Adipose tissue (tissue), 3 donors: ENCODE data around the gene CD226. TPM values are rescaled to one million over a fixed set of nuclear protein-coding genes. Genes with fewer than 3 reads are reported as not detected.
"Not testable (repeated sequence)": the region's sequence is repeated elsewhere in the genome, so short reads cannot be mapped to it uniquely, and the experiment has no call there.

Source experiments
- H3K27ac ChIP-seq: one replicate; pipeline ENCODE4 v1.5.1; 2013; ENCODE audit warnings: low read depth, low read length
- WGBS, 3 donors: extraction: QIAGEN DNeasy Blood & Tissue Kit; methylation state at CpG; one replicate each; pipeline ENCODE4 v1.1.7; 2013; 5-methylcytosine and 5-hydroxymethylcytosine counted together
- polyA plus RNA-seq, 3 donors: library from polyadenylated mRNA; stranded (reverse); fragments of 200-250 nt; gene quantifications; one replicate each; pipeline ENCODE4 v1.2.3, GENCODE V29; 2013
- donor health status: healthy with polysubstance abuse.
- donor health status: Bipolar disorder and iron deficiency.
- donor health status: healthy.

CD226 gene
- polyA plus RNA-seq, 3 donors, result under 0.01 to 0.88 (median 0.28) TPM

- no peak overlapping the region for H3K27ac ChIP-seq
- 91 to 98% (median 97%) methylated on average over 3 of the region's 3 CpGs for WGBS, 3 donors
Observed at GRCh38 chr18:69961718-69962117, 14.0 kb upstream of the CD226 start.

DNA sequence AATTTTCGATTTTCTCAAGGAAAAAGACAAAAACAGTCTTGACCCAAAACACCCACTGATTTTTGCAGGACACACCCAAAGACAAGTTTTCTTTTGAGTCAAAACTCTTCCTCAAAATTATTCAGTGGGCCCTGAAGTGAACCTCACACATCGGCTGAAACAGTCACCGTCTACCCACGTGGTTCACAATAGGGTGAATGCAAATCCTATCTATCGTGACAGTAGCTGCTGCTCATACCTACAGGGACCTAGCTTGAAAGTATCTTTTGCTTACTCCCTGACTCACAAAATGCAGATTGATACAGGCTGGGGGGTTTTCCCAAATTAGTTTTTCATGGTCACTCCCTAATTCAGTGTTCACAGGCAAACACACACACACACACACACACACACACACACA is 10.7 kb upstream of the CD226 start:
- 88 to 90% (median 90%) methylated on average over 5 of the region's 5 CpGs for WGBS, 3 donors
- no peak overlapping the region for H3K27ac ChIP-seq

DNA sequence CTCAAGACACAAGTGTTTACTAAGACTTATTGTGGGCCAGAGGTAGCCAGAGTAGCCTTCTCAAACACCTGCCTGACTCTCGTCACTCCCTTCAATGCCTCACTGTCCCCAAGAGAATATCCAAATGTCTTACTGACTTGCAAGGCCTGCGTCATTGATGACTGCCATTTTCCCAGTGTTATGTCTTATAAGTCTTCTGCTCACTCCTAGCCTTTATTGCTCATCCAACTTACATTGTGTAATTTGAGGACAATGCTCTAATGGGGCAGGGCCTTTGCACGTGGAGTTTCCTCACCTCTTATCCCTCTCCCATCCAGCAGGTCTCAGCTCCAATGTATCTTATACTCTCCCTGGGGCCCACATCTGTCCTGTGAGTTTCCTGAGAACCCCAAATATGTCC is 10.1 kb upstream of the CD226 start:
- H3K27ac ChIP-seq, result no peak overlapping the region
- 88 to 96% (median 90%) methylated on average over 3 of the region's 3 CpGs for WGBS, 3 donors

DNA sequence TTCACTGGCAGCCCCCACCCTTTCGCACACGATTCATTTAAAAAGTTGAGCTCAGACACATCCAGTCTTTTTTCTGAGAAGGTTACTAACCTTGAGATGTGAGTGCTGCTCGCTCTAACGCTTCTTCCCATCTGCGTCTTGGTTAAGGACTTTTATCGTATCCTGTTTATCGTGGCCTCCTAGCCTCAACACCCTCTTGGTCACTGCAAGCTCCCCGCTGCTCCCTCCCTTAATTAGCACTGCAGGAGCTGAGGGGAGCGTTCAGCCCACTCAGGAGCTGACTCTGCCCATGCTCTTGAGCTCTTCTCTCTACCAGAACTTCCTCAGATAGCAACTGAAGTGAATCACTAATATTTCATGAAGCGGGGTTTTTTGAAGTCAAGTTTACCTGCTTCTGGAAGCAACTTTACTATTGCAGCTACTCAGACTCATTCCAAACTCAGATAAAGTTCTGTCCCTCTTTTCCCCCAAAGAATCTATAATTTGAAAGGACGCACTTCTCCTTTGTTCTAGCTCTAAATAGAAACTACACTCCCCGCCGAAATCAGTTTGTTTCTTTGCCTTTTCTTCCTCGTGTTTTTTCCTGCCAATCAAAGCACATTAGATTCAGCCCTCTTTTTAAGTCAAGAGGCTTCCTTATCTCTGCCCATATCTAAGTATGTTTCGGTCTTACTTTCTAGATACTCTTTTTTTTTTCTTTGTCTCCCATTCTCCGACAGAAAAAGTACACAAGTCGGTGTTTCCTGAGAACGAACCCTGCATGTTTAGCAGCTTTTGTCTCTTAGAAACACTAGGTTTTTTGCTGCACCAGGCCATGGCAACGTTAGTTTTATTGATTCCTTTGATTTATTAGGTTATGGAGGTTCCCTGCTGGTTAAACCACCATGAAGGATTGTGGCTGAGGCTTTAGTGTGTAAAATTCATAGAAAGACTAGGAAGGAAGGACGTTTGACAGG is 9.3 kb upstream of the CD226 start:
- H3K27ac ChIP-seq, result no peak overlapping the region
- WGBS, 3 donors, result 58 to 62% (median 59%) methylated on average over 20 of the region's 20 CpGs

GRCh38 chr18:69956057-69956456 is 8.4 kb upstream of the CD226 start:
- H3K27ac ChIP-seq, result no peak overlapping the region
- WGBS, 3 donors, result 79 to 84% (median 82%) methylated on average over 5 of the region's 5 CpGs

- WGBS, 3 donors, result 63 to 79% (median 66%) methylated on average over 5 of the region's 5 CpGs
- no peak overlapping the region for H3K27ac ChIP-seq
Observed at GRCh38 chr18:69954719-69955480, 7.2 kb upstream of the CD226 start.

- 95 to 99% (median 96%) methylated on average over 2 of the region's 2 CpGs for WGBS, 3 donors
- no peak overlapping the region for H3K27ac ChIP-seq
Observed at GRCh38 chr18:69953191-69953590, 5.5 kb upstream of the CD226 start.

DNA sequence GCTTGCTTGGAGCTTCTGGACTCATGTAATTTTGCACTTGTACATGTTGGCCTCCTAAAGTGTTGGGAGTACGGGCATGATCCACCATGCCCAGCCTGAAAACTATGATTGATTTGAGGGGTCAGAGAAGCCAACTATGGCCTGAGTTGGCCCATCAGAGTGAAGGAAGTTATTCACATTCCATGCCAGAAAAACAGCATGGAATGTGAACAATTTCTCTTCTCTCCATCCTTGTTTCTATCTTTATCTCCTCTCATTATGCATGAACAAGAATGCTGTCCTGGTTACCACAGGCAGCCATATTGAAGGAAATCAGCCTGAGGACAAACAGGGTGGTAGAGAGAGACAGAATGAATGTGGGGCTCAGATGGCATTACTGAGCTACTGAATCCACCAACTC is 3.5 kb upstream of the CD226 start:
- WGBS, 3 donors, result 59 to 82% (median 75%) methylated on average over 1 of the region's 1 CpG
- H3K27ac ChIP-seq, result no peak overlapping the region

DNA sequence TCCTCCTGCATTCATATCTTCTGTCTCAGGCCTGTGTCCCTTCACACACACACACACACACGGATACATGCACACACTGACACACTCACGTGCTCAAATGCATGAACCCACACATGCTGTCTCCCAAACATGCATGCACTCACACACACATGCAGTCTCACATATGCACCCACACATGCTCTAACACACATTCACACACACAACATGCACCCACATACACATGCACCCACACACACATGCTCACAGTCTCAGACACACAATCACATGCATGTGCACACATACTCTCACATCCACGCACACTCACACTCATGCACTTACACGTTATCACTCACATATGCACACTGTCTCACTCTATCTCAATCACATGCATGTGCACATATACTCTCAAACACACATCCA is 1.9 kb upstream of the CD226 start:
- WGBS, 3 donors, result 87 to 98% (median 92%) methylated on average over 4 of the region's 4 CpGs
- H3K27ac ChIP-seq, result no peak overlapping the region

GRCh38 chr18:69948919-69949537 is 1.4 kb upstream of the CD226 start:
- no peak overlapping the region for H3K27ac ChIP-seq

GRCh38 chr18:69948256-69948655 is 583 bp upstream of the CD226 start:
- H3K27ac ChIP-seq, result no peak overlapping the region

More at GRCh38 chr18:69948919-69949537, 1.4 kb upstream of the CD226 start:
- 55 to 75% (median 68%) methylated on average over 15 of the region's 15 CpGs for WGBS, 3 donors

DNA sequence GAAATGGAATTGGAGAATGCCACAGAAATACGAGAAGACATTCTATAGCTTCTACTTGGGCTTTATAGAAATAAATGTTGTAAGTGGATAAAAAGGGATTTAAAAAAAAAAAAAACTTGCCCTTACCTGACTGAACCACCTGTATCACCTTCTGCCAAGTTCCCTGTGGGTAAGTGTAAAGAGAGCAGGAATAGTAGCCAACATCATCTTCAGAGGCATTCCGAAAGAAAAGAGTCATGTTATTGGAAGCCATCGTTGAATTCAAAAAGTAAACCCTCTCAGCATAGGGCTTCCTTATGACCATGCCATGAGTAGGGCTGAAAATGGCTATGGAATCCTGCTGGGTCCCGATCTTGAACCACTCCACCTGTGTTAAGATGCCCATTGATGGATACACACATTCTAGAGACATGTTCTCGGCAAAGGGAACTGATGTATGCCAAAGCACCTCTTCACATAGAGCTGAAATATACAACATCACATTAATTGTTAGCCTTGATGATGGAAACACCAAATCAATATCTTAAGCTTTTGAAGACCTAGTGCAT is 991 bp downstream of the CD226 start:
- WGBS, 3 donors, result 93 to 94% (median 93%) methylated on average over 5 of the region's 5 CpGs
- H3K27ac ChIP-seq, result no peak overlapping the region

More at GRCh38 chr18:69948256-69948655, 583 bp upstream of the CD226 start:
- 35 to 83% (median 73%) methylated on average over 2 of the region's 2 CpGs for WGBS, 3 donors

GRCh38 chr18:69945220-69946114 is 2.2 kb downstream of the CD226 start:
- H3K27ac ChIP-seq, result no peak overlapping the region
- WGBS, 3 donors, result 93 to 94% (median 93%) methylated on average over 11 of the region's 11 CpGs

DNA sequence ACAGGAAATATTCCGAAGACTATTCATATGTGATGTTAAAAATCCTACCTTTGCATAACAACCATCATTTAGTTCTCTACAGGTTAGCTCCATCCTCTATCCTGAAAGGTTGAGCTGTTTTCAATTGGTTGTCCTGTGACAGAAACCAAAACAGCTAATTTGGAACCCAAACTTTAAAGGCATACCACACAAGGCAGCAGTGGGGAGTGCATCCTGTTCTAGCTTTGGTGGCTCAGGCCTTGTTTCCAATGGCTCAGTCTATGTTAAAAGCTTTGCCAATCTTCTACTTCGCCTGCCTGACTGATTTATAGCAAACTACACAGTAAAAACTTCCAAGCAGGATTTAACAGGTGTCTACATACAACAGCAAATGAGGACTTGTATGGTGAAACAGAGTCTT is 3.2 kb downstream of the CD226 start:
- no peak overlapping the region for H3K27ac ChIP-seq
- 90 to 92% (median 91%) methylated on average over 2 of the region's 2 CpGs for WGBS, 3 donors

DNA sequence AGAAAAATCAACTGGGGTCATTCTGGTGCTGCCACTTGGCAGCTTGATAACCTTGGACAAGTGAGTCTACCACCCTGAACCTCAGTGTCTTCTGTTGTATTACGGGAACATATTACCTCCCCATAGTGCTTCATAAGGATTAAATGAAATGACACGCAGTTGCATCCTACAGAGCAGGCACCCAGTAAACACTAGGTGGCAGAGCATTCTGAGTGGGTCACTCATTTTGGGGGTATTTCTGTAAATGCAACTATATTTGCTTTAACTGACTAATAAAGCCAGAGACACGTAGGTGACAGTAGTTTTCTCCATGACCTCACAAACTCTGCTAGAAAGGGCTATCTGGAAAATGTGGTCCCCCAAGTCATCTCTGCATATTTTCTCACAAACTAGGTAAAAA is 4.7 kb downstream of the CD226 start:
- no peak overlapping the region for H3K27ac ChIP-seq
- 92 to 97% (median 92%) methylated on average over 3 of the region's 3 CpGs for WGBS, 3 donors

GRCh38 chr18:69941183-69941582 is 6.5 kb downstream of the CD226 start:
- 89 to 100% (median 96%) methylated on average over 1 of the region's 1 CpG for WGBS, 3 donors
- no peak overlapping the region for H3K27ac ChIP-seq

DNA sequence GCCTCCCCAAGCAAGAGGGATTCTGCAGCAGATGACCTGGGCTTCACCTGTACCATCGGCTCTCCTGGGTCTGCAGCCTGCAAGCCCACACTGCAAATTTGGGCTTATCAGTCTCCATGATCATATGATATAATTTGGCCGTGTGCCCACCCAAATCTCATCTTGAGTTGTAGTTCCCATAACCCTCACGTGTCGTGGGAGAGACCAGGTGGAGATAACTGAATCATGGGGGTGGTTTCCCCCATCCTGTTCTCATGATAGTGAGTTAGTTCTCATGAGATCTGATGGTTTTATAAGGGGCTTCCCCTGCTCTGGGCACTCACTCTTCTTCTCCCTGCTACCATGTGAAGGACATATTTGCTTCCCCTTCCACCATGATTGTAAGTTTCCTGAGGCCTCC is 7.9 kb downstream of the CD226 start:
- WGBS, 3 donors, result 65 to 89% (median 86%) methylated on average over 4 of the region's 4 CpGs

GRCh38 chr18:69936191-69936558 is 11.5 kb downstream of the CD226 start:
- WGBS, 3 donors, result 33 to 54% (median 47%) methylated on average over 4 of the region's 4 CpGs
- no peak overlapping the region for H3K27ac ChIP-seq

More for the DNA sequence above, 7.9 kb downstream of the CD226 start:
- H3K27ac ChIP-seq, result not testable (repeated sequence)
